Upper lobe of left lung (tissue), 4 donors: Measurements from ENCODE around the gene MAB21L2.

Experiments
- CTCF ChIP-seq, 6 experiments: fragments of 450-650 bp in 4 of 6; fragments of 200-600 bp in 2 of 6; sonication (generic) in 2 of 6; IDR thresholded peaks; one replicate each; pipeline ENCODE4 v1.5.1; 2016 to 2019; ENCODE audit warnings: antibody characterized with exemption in 6 of 6
- EP300 ChIP-seq, 4 donors: sonication (generic); formaldehyde crosslinking; IDR thresholded peaks; one replicate each; pipeline ENCODE4 v1.5.1; 2017; ENCODE audit warnings: antibody characterized with exemption in 4 of 4, control low read depth in 2 of 4
- POLR2AphosphoS5 ChIP-seq, 2 donors: sonication (generic); formaldehyde crosslinking; IDR thresholded peaks; one replicate each; pipeline ENCODE4 v1.5.1; 2017; ENCODE audit warnings: antibody characterized with exemption in 2 of 2

DNA sequence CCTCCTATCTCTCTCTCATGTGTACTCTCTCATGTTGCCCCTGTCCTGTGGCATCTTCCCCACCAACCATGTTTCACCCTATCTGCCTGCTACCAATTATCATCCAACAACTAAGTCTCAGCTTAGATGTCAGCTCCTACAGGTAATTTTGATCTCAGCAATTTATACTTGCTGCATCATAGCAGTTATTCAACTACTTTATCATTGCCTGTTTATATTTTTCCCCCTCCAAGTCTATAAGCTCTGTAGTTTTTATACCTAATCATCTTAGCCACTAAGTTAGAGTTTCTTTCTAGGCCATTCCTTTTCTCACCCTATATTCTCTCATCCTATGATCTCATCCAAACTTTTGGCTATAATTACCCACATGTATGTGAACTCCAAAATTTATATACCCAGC is 50.7 kb downstream of the MAB21L2 start:
- TF ChIP-seq CTCF (IDR thresholded peaks at IDR 0.05) = no peak
- TF ChIP-seq EP300 (IDR thresholded peaks at IDR 0.05) = no peak
- TF ChIP-seq POLR2AphosphoS5 (IDR thresholded peaks at IDR 0.05) = no peak
